SK-N-MC (cell line): Measurements from ENCODE around the gene VSTM4.

Experiments used
- EZH2 ChIP-seq: fragments of 200-600 bp; sonication (generic); IDR thresholded peaks from one replicate; pipeline ENCODE4 v1.6.1; 2017; ENCODE audit warnings: antibody characterized with exemption
- FOXP2 ChIP-seq: optimal IDR thresholded peaks from 2 replicates; pipeline ENCODE3; 2011; ENCODE audit warnings: mild to moderate bottlenecking, moderate library complexity; ENCODE audit not compliant: insufficient read depth; ENCODE audit errors: extremely low read length, control extremely low read depth
- POLR2AphosphoS5 ChIP-seq: IDR thresholded peaks from 2 replicates; pipeline ENCODE4 v1.6.1; 2012; ENCODE audit warnings: mild to moderate bottlenecking, low read depth, low read length, borderline replicate concordance

DNA sequence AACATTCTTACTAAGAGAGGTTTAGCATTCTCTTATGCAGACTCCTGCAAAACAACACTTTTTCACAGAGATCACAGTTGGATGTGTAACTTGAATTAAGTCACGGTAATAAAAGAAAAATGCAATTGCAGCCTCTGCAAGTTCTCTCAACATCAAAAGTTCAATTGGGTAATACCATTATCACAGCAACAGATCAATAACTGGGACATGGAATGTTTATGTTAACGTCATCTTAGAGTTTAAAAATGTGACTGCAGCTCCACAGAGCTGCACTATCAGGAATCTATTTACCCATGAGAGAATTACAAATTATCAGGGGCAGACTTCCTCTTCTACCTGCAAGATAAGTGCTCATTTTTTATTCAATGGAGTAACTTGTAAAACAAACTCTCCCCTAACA lies 86.7 kb downstream of the VSTM4 start:
- TF ChIP-seq EZH2: no peak
- TF ChIP-seq POLR2AphosphoS5: no peak
- no peak for TF ChIP-seq FOXP2
